GM12875 (cell line): ENCODE data around the gene CASTOR1.

ENCODE experiments used
- H3K4me3 ChIP-seq: one replicate; pipeline ENCODE4 v1.5.1; 2011; ENCODE audit warnings: low read depth, low read length, control low read depth
- CTCF ChIP-seq: IDR thresholded peaks from 2 replicates; pipeline ENCODE4 v1.5.1; 2011; ENCODE audit warnings: low read depth, mild to moderate bottlenecking, control low read depth, inconsistent platforms, low read length, moderate library complexity, borderline replicate concordance; ENCODE audit not compliant: insufficient read depth

Gene CASTOR1

GRCh38 chr22:30287648-30288418, 1.5 kb downstream of the CASTOR1 start:
- no peak overlapping the region for H3K4me3 ChIP-seq
- peak; percentile 72 for TF ChIP-seq CTCF

- TF ChIP-seq CTCF: peak; percentile 96
- H3K4me3 ChIP-seq: no peak overlapping the region
These were observed 2.3 kb downstream of the CASTOR1 start for GRCh38 chr22:30286813-30287647.

GRCh38 chr22:30286331-30286730, 3.0 kb downstream of the CASTOR1 start:
- no peak for TF ChIP-seq CTCF
- H3K4me3 ChIP-seq: no peak overlapping the region

DNA sequence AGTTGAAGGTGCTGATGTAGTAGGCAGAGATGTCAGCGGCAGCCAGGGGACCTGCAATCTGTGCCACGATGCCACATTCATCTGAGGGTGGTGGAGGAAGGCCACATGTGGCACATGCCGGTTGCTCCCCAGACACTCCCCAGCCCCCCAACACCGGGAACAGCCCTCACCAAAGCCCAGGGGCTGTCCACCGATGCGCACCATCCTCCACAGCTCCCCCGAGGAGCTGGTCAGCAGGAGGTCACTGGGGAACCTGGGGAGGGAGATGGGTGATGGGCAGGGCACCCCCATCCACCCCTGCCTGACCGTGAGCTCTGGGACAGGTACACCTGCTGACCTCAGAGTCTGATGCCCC, 3.5 kb downstream of the CASTOR1 start:
- TF ChIP-seq CTCF: no peak
- H3K4me3 ChIP-seq: no peak overlapping the region

- H3K4me3 ChIP-seq: no peak overlapping the region
- TF ChIP-seq CTCF: no peak
These were observed 4.0 kb downstream of the CASTOR1 start for GRCh38 chr22:30285176-30285845.

DNA sequence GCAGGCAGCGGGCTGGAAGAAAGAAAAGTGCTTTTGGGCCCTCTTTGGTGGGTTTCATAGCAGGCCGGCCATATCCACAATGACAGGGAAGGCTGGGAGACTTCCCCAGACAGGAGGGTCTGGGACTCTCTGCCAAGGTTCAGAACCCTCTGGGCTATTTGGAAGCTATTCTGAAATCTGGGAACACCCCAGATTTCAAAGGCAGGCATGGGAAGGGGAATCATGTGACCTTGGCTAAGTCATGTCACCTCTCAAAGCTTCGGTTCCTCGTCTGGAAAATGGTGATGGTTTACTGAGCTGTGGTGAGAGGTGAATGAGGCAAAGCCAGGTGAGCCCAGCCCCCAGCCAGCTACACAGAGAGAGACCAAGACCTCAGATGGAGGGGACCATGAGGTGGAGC, 4.6 kb downstream of the CASTOR1 start:
- H3K4me3 ChIP-seq: no peak overlapping the region
- no peak for TF ChIP-seq CTCF
